HG03439 (cell line): Measurements from ENCODE around the gene ZBTB32.

Source experiments
- ATAC-seq: cut with Tn5 transposase; IDR thresholded peaks from one replicate; pipeline ENCODE4 v1.9.1; 2021; ENCODE audit warnings: mild to moderate bottlenecking, moderate library complexity; ENCODE audit not compliant: unreplicated experiment

The ZBTB32 gene

GRCh38 chr19:35748106-35749020 is 44.0 kb downstream of the ZBTB32 start, which contains the start of gene LIN37:
LIN37 (plus strand) TSS chr19:35748576; CDS start chr19:35748725, 149 bp downstream.
- peak; percentile 70 for ATAC-seq

GRCh38 chr19:35750167-35750566 is 45.8 kb downstream of the ZBTB32 start:
- no peak for ATAC-seq

GRCh38 chr19:35751839-35752745 is 47.7 kb downstream of the ZBTB32 start:
- ATAC-seq: no peak

GRCh38 chr19:35752746-35753350 is 48.5 kb downstream of the ZBTB32 start:
- no peak for ATAC-seq

- ATAC-seq: no peak
Measured at GRCh38 chr19:35753634-35754369, 49.4 kb downstream of the ZBTB32 start.

GRCh38 chr19:35754370-35755130 is 50.2 kb downstream of the ZBTB32 start:
- ATAC-seq: no peak

GRCh38 chr19:35755131-35755549 is 50.8 kb downstream of the ZBTB32 start:
- ATAC-seq: no peak

GRCh38 chr19:35755550-35756376 is 51.4 kb downstream of the ZBTB32 start:
- no peak for ATAC-seq

GRCh38 chr19:35756377-35757230 is 52.2 kb downstream of the ZBTB32 start, which contains the start of gene HSPB6:
HSPB6 (minus strand) TSS chr19:35757029; CDS start chr19:35757008, 21 bp downstream.
- ATAC-seq: no peak

- ATAC-seq: peak; percentile 1
Measured at GRCh38 chr19:35757231-35757748, 52.9 kb downstream of the ZBTB32 start.

GRCh38 chr19:35757749-35758608 is 53.6 kb downstream of the ZBTB32 start, which contains the start of gene PROSER3:
PROSER3 (plus strand) TSS chr19:35758176; CDS start chr19:35758216, 40 bp downstream.
- ATAC-seq: peak; percentile 92

GRCh38 chr19:35759697-35760096 is 55.3 kb downstream of the ZBTB32 start:
- no peak for ATAC-seq

- no peak for ATAC-seq
Measured at GRCh38 chr19:35760711-35761349, 56.5 kb downstream of the ZBTB32 start.

- no peak for ATAC-seq
Measured at GRCh38 chr19:35764432-35765315, 60.3 kb downstream of the ZBTB32 start.
